ENCODE measurements around the gene OTOP2.

GRCh38 chr17:74977802-74978201, 53.7 kb downstream of the OTOP2 start:
- TF ChIP-seq CTCF (conservative IDR thresholded peaks at IDR 0.05; ENCODE audit: low read length) (no peak), EZH2phosphoT487 (IDR thresholded peaks at IDR 0.05; ENCODE audit: borderline replicate concordance) (no peak)

Measured in Loucy (cell line).